Stimulated activated CD8-positive, alpha-beta memory T cell treated with anti-CD3 and anti-CD28 coated beads, Interleukin-4, amount 100 ng/mL, for 24 hours (primary cell): Measurements from ENCODE around the gene ZNF426.
"Not testable (repeated sequence)": the region's sequence is repeated elsewhere in the genome, so short reads cannot be mapped to it uniquely, and the experiment has no call there.

ENCODE experiments used
- DNase-seq: peaks from one replicate; pipeline ENCODE4 v3.0.0-alpha.2; 2020; ENCODE audit warnings: low read depth

Gene ZNF426

DNA sequence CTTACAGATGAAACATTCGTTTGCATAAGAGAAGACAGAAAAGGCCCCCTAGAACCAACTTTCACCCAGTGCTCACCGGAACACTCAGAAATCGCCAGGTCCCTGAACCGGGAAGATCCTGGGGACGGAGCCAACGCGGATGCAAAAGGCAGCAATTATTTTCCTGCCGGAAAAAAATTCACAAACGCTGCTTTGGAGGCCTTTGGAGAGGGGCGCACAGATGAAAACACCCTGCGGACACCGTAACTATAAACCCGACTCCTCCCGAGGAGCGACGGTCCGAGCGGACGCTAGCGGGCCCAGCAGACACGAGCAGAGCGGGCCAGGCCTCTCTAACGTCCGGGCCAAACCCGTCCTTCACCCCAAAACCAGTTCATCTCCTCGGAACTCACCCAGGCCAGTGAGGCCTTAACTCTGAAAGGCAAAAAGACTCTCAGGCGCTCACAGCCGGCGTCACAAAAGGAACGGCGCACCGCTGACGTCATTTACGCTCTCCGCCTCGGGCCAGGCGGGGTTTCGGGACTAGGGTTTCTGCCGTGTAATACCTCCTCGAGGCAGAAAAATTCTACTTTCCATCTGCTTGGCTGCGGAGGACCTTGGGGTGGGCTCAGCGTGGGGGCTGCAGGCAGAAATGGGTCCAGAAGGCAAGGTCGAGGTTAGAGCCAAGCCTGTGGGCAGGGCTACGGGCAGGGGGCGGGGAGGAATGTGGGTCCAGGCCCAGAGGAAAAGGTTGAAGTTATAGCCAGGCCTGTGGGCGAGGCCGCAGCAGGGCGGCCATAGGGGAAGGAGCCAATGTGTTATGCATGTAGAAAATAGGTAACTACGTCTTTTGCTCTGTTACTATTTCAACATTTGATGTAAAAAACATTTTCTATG lies at the start of gene ZNF426:
Gene ZNF426 (minus strand): TSS at position 463 of the 876 bp plus-strand sequence. CDS start 2,413 bp downstream, outside the sequence.
- peak; percentile 79 for DNase-seq

DNA sequence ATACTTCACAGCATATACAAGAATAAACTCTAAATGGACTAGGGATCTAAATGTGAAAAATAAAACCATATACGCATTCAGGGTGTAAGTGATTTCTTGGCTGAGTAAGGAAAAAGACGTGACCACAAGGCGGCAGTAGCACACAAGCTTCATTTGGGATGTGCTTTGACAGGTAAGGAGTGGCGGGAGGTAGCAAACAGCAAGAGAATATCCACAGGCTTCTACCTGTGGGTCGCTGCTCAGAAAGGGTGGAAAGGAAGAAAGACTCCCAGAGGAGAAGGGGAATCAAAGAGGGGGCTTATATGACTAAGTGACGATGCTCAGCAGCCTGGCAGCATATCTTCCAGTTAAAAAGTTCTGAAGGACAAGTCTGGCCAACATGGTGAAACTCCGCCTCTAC lies 48.3 kb upstream of the ZNF426 start:
- peak; percentile 67 for DNase-seq

DNA sequence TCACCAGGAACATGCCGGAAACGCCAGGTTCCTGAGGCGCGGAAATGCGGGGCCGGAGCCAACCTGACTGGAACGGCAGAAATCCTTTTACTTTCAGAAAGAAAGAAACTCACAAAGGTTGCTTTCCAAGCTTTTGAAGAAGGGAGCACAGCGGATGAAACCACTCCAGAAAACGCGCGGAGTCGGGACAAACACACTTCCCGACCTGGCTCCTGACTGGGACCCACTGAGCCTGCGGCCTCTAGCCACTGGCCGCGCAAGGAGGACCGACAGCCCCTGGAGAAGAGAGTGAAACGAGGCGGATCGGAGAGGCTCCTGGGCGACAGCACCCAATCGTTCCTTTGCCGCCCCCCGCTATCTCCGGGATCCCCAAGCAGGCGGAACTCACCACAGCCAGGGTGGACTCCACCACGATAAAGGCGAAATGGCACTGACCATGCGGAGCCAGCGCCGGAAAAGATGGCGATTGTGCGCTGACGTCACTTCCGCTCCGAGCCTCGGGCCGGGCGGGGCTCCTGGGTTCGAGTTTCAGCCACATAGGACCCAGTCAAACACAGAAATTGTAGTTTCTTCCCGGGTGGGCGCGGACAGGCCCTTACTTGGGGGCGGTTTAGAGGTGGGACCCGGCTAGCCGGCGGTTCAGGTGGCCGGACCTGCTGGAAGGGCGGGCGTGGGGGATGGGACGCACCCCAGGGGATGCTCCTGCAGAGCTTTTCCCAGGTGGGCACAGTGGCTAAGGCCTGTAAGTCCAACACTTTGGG lies 45.8 kb upstream of the ZNF426 start, which contains the start of gene ZNF121:
Gene ZNF121 (minus strand): TSS at position 432 of the 761 bp plus-strand sequence. CDS start 16,407 bp downstream, outside the sequence.
- peak; percentile 75 for DNase-seq

DNA sequence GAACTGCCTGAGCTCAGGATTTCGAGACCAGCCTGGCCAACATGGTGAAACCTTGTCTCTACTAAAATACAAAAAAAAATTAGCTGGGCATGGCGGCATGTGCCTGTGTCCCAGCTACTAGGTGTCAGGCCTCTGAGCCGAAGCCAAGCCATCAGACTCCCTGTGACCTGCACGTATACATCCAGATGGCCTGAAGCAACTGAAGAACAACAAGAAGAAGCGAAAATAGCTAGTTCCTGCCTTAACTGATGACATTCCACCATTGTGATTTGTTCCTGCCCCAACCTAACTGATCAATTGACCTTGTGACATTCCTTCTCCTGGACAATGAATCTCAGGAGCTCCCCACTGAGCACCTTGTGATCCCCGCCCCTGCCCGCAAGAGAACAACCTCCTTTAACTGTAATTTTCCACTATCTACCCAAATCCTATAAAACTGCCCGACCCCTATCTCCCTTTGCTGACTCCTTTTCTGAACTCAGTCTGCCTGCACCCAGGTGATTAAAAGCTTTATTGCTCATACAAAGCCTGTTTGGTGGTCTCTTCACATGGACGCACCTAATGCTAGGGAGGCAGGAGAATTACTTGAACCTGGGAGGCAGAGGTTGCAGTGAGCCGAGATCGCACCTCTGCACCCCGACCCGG lies 43.8 kb upstream of the ZNF426 start:
- DNase-seq: not testable (repeated sequence)

DNA sequence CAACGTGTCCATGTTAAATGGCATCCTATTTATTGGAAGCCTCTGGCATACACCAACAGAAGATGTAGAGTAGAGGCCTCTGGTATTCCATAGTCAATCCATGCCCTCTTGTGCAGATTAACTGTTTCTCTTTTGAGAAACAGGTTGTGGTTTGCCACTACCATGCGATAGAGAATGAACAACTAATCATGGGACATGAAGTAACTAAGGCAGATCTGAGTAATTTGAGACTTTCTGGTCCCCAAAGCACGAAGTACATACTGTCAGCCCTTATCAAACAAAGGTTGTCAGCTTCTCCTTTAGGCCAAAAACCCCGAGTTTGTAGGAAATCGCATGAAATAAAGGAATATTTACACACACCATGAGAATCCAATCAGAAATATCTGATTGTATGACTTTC lies 42.3 kb upstream of the ZNF426 start:
- DNase-seq: no peak

DNA sequence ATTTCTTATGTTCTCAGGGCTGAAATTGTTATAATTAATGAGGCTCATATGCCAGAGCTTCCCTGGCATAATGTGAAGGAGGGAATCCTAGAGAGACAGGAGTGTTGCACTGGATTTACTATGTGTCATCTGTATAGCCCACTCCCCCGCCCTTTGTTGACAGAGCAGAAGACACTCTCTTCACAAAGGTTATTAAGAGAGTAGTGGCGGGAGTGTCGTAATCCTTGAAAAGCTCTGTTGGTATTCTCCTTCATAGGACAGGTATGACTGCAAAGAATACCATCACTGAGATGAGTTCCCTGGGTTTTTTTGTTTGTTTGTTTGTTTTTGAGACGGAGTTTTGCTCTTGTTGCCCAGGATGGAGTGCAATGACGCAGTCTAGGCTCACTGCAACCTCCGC lies 31.8 kb upstream of the ZNF426 start:
- DNase-seq: no peak

DNA sequence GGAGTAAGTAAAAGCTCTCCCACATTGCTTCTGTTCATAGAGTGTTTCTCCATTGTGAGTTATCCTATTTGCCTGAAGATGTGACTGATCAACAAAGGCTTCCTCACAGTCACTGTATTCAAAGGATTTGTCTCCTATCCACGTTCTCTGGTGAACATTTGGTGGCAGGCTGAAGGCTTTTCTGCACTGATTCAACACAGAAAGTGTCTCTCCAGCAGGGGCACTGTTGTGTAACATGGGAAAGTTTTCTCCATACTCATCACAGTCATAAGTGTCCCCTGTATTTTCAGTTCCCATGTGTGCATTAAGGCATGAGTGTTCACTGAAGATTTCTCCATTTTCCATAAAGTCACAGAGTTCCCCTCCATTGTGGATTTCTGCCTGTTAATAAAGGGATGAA lies 28.3 kb upstream of the ZNF426 start:
- DNase-seq: no peak

DNA sequence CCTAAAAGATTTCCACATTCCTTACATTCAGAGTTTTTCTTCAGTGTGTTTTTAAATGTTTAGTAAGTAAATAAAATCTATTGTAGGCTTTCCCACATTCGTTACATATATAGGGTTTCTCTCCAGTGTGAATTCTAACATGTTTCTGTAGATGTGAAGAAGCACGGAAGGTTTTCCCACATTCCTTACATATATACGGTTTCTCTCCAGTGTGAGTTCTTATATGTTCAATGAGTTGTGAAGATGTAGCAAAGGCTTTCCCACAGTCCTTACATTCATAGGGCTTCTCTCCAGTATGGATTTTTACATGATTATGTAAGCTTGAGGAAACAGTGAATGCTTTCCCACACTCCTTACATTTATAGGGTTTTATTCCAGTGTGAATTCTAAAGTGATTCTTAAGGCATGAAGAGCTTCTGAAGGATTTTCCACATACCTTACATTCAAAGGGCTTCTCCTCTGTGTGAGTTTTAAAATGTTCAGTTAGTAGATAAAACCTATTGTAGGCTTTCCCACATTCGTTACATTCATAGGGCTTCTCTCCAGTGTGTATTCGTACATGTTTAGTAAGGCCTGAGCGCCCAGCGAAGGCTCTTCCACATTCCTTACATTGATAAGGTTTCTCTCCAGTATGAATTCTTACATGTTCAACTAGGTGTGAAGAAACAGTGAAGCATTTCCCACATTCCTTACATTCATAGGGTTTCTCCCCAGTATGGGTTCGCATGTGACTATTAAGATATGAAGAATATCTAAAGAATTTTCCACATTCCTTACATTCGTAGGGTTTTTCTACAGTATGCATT lies 27.7 kb upstream of the ZNF426 start:
- no peak for DNase-seq

DNA sequence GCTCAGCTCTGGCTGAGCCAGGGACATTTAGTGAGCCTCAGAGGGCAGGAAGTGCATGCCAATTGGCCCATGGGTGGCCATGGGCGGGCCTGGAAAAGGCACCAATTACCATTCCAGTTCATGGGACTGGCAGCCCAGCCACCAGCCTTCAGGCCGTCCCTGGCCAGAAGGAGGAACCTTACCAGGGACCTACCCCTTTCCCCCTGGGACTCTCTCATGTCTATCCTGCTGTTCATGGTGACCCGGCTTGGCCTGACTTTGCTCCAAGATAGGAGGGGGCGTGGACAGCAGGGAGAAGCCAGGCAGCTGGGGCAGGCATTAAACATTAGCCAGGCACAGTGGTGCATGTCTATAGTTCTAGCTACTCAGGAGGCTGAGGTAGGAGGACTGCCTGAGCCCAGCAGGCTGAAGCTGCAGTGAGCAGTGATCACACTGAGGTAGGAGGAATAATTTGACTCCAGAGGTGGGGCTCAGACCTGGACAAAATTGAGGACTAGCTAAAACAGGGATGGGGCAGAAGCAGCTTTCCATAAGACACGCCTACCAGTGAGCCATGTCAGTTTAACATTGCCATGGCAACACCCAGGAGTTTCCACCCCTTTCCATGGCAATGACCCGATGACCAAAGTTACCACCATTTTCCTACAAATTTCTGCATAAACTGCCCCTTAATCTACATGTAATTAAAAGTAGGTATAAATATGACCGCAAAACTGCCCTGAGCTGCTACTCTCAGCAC lies 14.3 kb upstream of the ZNF426 start:
- DNase-seq: no peak

DNA sequence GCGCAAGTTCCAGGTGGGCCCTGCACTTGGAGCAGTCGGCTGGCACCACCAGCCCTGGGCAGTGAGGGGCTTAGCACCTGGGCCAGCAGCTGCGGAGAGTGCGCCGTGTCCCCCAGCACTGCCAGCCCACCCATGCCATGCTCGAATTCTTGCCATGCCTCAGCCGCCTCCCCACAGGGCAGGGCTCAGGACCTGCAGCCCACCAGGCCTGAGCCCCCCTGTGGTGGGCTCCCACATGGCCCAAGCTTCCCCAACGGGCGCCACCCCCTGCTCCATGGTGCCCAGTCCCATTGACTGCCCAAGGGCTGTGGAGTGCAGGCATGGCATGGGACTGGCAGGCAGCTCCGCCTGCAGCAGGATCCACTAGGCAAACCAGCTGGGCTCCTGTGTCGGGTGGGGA lies 9.4 kb upstream of the ZNF426 start:
- DNase-seq: no peak

DNA sequence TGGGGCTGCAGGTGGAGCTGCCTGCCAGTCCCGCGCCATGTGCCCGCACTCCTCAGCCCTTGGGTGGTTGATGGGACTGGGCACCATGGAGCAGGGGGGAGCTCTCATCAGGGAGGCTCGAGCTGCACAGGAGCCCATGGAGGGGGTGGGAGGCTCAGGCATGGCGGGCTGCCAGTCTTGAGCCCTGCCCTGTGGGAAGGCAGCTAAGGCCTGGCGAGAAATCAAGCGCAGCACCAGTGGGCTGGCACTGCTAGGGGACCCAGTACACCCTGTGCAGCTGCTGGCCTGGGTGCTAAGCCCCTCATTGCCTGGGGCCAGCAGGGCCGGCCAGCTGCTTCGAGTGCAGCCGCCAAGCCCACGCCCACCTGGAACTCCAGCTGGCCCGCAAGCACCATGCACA lies 2.8 kb upstream of the ZNF426 start:
- not testable (repeated sequence) for DNase-seq

DNA sequence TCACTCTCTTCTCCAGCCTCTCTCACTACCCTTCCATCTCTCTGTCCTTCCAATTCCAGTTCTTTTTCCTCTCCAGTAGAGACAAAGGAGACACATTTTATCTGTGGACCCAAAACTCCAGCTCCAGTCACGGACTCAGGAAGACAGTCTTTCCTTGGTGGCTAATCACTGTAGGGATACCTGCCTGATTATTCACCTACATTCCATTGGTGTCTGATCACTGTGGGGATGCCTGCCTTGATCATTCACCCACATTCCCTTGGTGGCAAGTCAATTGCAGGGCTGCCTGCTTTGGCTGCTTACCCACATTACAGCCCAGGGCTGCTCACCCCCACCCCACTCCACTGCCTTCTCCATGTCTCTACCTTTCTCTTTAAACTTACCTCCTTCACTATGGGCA lies 1.5 kb upstream of the ZNF426 start:
- DNase-seq: not testable (repeated sequence)

DNA sequence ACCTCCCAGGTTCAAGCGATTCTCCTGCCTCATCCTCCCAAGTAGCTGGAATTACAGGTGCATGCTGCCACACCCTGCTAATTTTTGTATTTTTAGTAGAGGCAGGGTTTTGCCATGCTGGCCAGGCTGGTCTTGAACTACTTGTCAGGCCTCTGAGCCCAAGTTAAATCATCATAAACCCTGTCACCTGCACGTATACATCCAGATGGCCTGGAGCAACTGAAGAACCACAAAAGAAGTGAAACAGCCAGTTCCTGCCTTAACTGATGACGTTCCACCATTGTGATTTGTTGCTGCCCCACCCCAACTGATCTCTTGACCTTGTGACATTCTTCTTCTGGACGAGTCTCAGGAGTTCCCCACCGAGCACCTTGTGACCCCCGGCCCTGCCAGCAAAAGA lies 756 bp upstream of the ZNF426 start:
- DNase-seq: not testable (repeated sequence)

DNA sequence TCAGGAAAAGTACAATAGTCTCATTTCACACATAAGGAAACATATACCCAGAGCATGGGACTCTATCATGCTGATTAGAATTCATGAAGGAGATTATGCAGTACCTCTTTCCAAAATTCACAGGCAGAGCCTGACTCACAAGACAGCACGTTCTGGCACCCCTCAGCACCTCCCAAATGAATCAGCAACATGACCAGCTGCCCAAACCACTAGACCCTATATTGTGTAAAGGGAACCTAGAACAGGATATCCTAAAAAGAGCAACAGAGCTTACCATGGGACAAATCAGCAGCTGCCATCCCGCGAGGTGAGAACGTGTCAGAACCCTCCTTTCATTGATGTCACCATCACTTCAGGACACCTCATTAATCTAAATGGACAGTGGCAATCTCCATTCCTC lies 2.5 kb downstream of the ZNF426 start:
- no peak for DNase-seq

DNA sequence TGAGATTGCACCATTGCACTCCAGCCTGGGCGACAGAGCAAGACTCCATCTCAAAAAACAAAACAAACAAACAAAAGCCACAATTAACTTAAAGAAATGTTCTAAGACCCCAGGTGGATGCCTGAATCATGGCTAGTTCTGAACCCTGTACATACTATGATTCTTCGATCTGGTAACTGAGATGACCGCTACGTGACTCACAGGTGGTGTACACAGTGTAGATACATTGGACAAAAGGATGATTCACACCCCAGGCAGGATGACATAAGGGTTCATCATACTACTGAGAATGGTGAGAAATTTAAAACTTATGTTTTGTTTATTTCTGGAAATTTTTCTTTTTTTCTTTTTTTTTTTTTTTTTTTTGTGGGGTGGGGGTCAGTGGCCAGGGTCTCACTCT lies 6.5 kb downstream of the ZNF426 start:
- DNase-seq: no peak

DNA sequence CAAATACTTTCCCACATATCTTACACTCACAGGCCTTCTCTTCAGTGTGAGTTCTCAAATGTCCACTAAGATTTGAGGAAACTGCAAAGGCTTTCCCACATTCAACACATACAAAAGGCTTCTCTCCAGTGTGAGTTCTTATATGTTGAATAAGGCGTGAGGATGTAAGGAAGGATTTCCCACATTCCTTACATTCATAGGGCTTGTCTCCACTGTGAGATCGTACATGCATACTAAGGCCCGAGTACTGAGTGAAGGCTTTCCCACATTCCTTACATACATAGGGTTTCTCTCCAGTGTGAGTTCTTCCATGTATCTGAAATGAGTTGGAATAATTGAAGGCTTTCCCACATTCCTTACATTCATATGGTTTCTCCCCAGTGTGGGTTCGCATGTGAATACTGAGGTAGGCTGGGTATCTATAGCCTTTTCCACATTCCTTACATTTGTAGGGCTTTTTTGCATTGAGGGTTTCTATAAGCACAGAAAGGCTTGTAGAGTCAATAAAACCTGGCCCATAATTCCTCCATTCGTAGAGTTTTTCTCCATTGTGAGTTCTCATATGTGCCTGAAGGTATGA lies 9.6 kb downstream of the ZNF426 start:
- DNase-seq: no peak

DNA sequence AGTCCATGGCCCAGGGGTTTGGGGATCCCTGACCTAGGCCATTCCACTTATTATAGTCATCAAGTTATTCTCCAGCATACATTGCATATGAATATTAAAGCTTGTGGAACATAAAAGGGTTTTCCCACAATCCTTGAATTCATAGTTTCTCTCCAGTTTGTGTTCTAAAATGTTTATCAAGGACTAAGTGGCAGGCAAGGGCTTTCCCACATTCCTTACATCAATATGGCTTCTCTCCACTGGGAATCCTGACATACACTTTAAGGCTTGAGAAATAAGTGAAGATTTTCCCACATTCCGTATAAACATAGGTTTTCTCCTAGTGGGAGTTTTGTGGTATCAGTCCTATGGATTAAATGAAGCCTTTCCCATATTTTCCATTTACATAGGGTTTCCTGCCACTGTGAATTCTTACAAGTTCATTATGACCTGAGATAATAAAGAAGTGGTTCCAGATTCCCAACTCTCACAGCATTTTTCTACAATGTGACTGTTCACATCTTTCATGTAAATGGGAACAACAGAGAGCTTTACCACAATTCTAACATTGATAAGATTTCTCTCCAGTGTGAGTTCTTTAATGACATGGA lies 14.5 kb downstream of the ZNF426 start:
- DNase-seq: no peak

DNA sequence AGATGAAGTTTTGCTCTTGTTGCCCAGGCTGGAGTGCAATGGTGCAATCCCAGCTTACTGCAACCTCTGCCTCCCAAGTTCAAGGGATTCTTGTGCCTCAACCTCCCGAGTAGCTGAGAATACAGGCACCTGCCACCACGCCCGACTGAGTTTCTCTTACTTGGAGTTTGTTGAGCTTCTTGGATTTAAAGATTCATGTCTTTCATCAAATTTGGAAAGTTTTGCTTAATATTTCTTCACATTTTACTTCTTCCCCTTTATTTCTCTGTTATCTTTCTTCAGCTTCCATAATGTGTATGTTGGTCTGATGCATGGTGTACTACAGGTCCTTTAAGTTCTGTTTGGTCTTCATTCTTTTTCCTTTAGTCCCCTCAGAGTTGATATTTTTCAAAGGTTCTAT lies 31.2 kb downstream of the ZNF426 start:
- DNase-seq: no peak

DNA sequence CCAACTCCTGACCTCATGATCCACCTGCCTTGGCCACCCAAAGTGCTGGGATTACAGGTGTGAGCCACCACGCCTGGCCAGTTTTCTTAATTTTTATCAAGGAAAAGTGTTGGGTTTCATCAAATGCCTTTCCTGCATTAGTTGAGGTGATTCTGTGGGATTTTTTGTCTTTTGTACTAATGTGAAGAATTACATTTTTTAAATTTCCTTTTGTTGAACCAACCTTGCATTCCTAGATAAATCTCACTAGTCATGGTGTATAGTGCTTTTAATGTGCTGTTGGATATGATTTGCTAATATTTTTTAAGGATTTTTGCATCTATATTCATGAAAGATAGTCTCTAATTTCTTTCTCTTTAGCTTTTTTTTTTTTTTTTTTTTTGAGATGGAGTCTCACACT lies 37.6 kb downstream of the ZNF426 start:
- no peak for DNase-seq

DNA sequence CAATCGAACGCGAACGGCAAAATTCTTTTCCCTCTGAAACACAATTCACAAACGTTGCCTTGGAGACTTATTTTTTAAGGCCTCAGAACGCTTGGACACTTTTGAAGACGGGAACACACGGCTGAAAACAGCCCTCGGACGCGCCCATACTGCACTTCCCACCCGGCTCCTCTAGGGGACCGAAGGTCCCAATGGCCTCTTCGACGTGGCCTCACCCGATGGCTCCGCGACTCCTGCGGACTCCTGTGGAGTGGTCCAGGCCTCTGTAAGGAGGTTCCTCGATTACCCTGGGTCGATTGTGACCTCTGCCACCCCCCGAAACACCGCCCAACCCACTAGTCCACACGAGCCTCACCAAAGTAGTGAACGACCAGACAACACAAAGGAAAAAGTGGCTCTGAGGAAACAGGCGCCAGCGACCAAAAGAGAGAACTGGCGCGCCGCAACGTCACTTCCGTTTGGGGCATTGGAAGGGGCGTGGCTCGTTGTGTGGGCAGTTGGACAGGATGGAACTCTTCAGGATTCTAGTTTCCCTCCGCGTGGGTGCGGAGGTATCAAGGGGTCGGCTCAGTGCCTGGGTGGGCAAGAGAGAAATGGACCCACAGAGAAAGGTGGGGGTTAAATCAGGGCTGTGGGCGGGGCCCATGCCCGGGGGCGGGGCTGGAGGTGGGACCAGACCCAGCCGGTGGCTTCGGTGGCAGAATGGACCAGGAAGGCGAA lies 40.1 kb downstream of the ZNF426 start, which contains the start of gene ZNF560:
Gene ZNF560 (minus strand): TSS at position 434 of the 720 bp plus-strand sequence. CDS start 23,303 bp downstream, outside the sequence.
- no peak for DNase-seq
